Loucy (cell line): Measurements from ENCODE around the gene S100Z.

Experiments used
- H2AFZ ChIP-seq: fragments of 200-600 bp; sonication (generic); 2 replicates; pipeline ENCODE4 v1.6.0; 2016; ENCODE audit warnings: antibody characterized with exemption, mild to moderate bottlenecking, low read length, moderate library complexity
- H3F3A ChIP-seq: fragments of 200-600 bp; 2 replicates; pipeline ENCODE4 v1.6.0; 2016; ENCODE audit warnings: antibody characterized with exemption, low read depth, mild to moderate bottlenecking
- H3K27me3 ChIP-seq: fragments of 200-600 bp; sonication (generic); 2 replicates; pipeline ENCODE4 v1.6.1; 2014; ENCODE audit warnings: low read length, mild to moderate bottlenecking; ENCODE audit not compliant: insufficient read depth, poor library complexity, severe bottlenecking
- H3K36me3 ChIP-seq: fragments of 200-600 bp; sonication (generic); 2 replicates; pipeline ENCODE4 v1.6.1; 2016; ENCODE audit warnings: low read length; ENCODE audit not compliant: insufficient read depth
- H3K4me1 ChIP-seq: fragments of 200-600 bp; sonication (generic); 2 replicates; pipeline ENCODE4 v1.5.1; 2014; ENCODE audit warnings: low read length, mild to moderate bottlenecking; ENCODE audit not compliant: insufficient read depth, poor library complexity, severe bottlenecking
- H3K4me2 ChIP-seq: fragments of 200-600 bp; sonication (generic); 2 replicates; pipeline ENCODE4 v1.6.0; 2014; ENCODE audit warnings: antibody characterized with exemption, low read length, low read depth, mild to moderate bottlenecking; ENCODE audit not compliant: poor library complexity, severe bottlenecking
- H3K4me3 ChIP-seq: fragments of 200-600 bp; sonication (generic); 2 replicates; pipeline ENCODE4 v1.5.1; 2014; ENCODE audit warnings: low read length, mild to moderate bottlenecking, mixed read lengths; ENCODE audit not compliant: poor library complexity, severe bottlenecking
- H3K79me2 ChIP-seq: fragments of 200-600 bp; sonication (generic); 2 replicates; pipeline ENCODE4 v1.6.1; 2014; ENCODE audit warnings: low read length; ENCODE audit not compliant: insufficient read depth
- H3K9ac ChIP-seq: fragments of 200-600 bp; sonication (generic); 2 replicates; pipeline ENCODE4 v1.6.0; 2014; ENCODE audit warnings: mild to moderate bottlenecking, low read depth, low read length, moderate library complexity; ENCODE audit not compliant: poor library complexity, severe bottlenecking
- H3K9me2 ChIP-seq: fragments of 200-600 bp; sonication (generic); replicated peaks from 2 replicates; pipeline ENCODE4 v1.6.1; 2016; ENCODE audit warnings: low read depth, low read length, mixed read lengths
- H3K9me3 ChIP-seq: fragments of 200-600 bp; sonication (generic); 2 replicates; pipeline ENCODE4 v1.6.1; 2014; ENCODE audit warnings: mild to moderate bottlenecking, antibody characterized with exemption, low read length, low read depth; ENCODE audit not compliant: insufficient read depth
- H4K20me1 ChIP-seq: fragments of 200-600 bp; sonication (generic); 2 replicates; pipeline ENCODE4 v1.6.0; 2014; ENCODE audit warnings: antibody characterized with exemption, low read length, mild to moderate bottlenecking; ENCODE audit not compliant: insufficient read depth, poor library complexity, severe bottlenecking
- CTCF ChIP-seq: fragments of 200-600 bp; sonication (generic); conservative IDR thresholded peaks from 2 replicates; pipeline ENCODE4 v1.5.1; 2014; ENCODE audit warnings: mild to moderate bottlenecking, antibody characterized with exemption, low read length
- EZH2phosphoT487 ChIP-seq: fragments of 200-600 bp; IDR thresholded peaks from 2 replicates; pipeline ENCODE4 v1.6.1; 2018; ENCODE audit warnings: antibody characterized with exemption, mild to moderate bottlenecking, moderate library complexity, borderline replicate concordance

S100Z gene

GRCh38 chr5:76801803-76802195 lies 48.0 kb upstream of the S100Z start:
- Histone ChIP-seq H3K79me2 (no peaks in the 10 kb centered on the region), H3K27me3 (no peaks in the 10 kb centered on the region), H3K9me2 (no peaks in the 10 kb centered on the region), H2AFZ (no peak overlapping the region), H4K20me1 (no peaks in the 10 kb centered on the region), H3K4me3 (no peak overlapping the region), H3K9me3 (no peaks in the 10 kb centered on the region), H3K9ac (no peak overlapping the region), H3F3A (no peaks in the 10 kb centered on the region), H3K36me3 (no peaks in the 10 kb centered on the region), H3K4me2 (no peak overlapping the region), H3K4me1 (no peaks in the 10 kb centered on the region)
- TF ChIP-seq EZH2phosphoT487 (no peak), CTCF (no peak)

DNA sequence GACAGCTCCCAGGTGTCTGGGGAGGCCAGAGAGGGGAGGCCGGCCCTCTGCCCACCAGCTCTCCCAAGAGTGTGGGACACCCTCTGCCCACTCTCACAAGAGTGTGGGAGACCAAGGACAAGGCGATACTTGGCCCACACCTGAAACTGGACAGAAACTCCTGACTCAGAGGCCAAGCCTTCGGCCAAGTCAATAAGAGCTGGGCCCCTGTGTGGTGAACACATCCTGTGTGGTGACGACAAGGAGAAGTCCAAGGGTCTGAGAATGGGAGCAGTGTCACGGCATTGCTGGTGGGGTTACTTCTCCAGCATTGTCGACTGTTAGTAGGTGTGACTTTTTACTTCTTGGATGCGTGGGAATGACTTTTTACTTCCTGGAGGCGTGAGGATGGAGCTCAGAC lies 45.5 kb upstream of the S100Z start:
- Histone ChIP-seq H3F3A (no peaks in the 10 kb centered on the region), H3K4me3 (no peak overlapping the region), H3K27me3 (no peaks in the 10 kb centered on the region), H3K4me2 (no peak overlapping the region), H3K9me2 (no peaks in the 10 kb centered on the region), H4K20me1 (no peaks in the 10 kb centered on the region), H3K79me2 (no peaks in the 10 kb centered on the region), H3K4me1 (peaks cover 3% of the 10 kb centered on the region), H3K9me3 (no peaks in the 10 kb centered on the region), H3K36me3 (no peaks in the 10 kb centered on the region), H3K9ac (no peak overlapping the region), H2AFZ (no peak overlapping the region; the same call in 1 of the 2 replicates)
- TF ChIP-seq CTCF (no peak), EZH2phosphoT487 (no peak)

DNA sequence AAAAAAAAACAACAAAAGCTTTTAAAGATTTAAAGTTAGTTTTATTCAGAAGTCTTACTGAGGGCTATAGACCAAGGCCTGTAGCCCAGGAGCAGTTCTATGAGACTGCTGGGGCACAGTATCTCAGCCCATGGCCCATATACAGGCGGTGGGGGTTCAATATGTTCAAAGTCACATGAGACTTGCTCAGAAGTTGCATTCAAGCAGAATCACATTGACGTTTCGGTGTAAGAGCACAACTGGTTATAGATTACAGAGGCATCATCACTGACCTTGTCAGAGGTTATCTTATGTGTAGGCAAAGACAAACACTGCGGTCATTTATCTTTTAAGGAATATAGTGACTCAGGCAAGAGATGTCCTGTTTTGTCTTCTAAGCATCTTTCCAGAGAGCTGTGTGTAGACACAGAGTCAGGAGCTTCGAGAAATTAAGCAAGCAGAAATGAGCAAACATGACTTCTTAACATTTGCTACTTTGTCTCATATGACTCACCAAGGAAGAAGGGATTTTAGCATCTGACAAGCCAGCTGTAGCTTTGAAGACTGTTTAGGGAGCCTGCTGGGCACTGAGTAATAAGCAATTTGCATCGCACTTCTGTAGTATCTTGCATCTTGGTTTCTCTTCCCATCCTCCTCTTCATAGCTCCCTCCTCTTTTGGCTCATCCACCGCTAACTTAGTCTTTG lies 43.9 kb upstream of the S100Z start:
- no peaks in the 10 kb centered on the region for H3K9me2 ChIP-seq
- no peaks in the 10 kb centered on the region for H3K9me3 ChIP-seq
- no peaks in the 10 kb centered on the region for H3K27me3 ChIP-seq
- no peak overlapping the region for H3K4me3 ChIP-seq
- H3F3A ChIP-seq, result no peaks in the 10 kb centered on the region
- no peak overlapping the region for H3K4me2 ChIP-seq
- H2AFZ ChIP-seq, result no peak overlapping the region
- no peak overlapping the region for H3K9ac ChIP-seq
- no peaks in the 10 kb centered on the region for H4K20me1 ChIP-seq
- no peaks in the 10 kb centered on the region for H3K79me2 ChIP-seq
- TF ChIP-seq CTCF (no peak), EZH2phosphoT487 (no peak)
- H3K36me3 ChIP-seq, result no peaks in the 10 kb centered on the region
- peaks cover 3% of the 10 kb centered on the region for H3K4me1 ChIP-seq
